SW 1271 (cell line): ENCODE results near the gene FAR2.
"Not testable (repeated sequence)": the region's sequence is repeated elsewhere in the genome, so short reads cannot be mapped to it uniquely, and the experiment has no call there.

Experiments used
- DNase-seq, 2 experiments: peaks; one replicate each; lab custom pipeline; 2025; lab: John Stamatoyannopoulos, UW

Gene FAR2

DNA sequence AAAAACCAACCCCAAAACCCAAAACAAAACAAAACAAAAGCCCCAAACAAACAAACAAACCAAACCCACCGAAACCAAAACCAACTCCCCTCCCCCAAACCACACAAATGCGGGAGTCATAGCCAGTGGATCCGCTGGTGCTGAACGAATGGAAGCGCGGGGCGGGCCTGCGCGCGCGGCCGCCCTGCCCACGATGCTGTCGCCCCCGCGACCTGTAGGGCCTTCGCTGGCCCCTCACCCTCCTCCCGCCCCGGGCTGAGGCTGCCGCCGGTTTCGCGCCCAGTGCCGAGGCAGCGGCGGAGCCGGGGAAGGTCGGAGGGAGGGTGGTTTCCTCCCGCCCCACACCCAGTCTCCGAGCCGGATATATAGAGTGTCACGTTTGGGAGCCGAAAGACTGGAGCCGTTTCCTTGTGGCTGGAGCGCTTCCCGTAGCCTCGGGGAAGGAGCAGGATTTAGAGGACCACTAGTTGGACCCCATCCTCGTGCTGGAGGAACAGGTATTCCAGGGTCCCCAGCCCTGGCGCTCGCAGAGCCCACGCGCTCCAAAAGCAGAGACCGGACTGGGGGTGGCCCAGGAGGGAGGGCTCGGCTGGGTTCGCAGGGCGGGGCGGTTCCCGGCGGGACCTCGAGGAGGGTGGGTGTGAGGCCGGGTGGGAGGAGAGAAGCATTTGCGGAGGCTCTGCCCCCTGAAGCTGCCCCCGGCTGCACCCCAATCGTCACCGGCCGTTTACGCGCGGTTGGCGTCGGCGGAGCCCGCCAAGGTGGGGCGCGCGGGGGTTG lies at the start of gene FAR2:
FAR2 (plus strand) TSS at position 368 of the 780 bp plus-strand sequence. CDS start 121,172 bp downstream, outside the sequence.
- DNase-seq = no peak

DNA sequence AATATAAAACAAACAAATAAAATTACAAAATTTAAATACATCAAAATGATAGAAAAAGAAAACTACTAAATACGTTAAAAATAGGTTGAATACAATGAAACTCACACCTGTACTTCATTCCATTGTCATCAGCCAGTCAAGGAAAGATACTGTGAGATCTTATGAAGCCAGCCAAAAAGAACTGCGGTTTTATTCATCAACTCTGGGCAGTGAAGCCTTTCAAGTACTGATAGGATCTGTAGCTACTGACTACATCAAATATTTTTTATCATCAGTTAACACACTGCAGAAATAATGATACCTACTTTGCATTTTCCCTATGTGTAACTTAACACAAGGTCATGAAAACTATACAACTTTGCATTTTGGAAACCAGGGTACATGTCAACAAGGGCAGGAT lies 46.3 kb upstream of the FAR2 start:
- no peak for DNase-seq

DNA sequence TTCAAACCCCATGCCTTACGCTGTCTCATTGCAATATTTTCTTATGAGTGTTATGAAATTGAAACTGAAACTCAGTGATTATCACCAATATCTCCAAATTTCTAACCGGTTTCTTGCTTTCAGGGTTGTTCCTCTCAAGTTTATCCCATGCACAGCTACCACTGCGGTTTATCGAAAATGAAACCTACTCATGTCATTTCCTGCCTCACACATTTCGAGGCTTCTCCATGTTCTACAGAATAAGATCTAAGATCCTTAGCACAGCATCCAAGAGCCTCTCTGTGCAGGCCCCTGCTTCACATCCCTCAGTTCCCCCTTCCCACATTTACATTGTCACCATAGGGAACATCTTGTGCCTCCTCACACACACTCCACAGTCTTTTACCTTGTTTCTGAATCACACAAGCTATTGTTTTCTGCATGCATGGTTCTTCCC lies 45.5 kb upstream of the FAR2 start:
- no peak for DNase-seq

DNA sequence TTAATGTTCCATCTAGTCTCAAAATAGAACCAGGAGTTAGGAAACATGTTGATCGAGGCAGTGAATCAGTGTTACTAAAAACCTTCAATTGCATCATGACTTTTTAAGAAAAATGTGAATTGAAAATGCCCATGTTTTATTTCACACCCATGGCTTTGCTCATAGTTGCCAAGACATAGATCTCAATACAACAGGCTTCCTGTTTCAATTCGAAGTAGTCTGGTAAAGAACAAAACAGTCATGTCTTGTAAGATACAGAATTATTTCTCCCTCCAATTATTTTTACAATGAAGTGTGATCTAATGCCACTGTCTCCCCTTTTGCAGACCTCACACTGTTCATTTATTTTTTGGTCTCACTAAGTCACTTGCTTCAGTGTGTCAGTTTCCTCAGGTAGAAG lies 44.6 kb upstream of the FAR2 start:
- DNase-seq = no peak

DNA sequence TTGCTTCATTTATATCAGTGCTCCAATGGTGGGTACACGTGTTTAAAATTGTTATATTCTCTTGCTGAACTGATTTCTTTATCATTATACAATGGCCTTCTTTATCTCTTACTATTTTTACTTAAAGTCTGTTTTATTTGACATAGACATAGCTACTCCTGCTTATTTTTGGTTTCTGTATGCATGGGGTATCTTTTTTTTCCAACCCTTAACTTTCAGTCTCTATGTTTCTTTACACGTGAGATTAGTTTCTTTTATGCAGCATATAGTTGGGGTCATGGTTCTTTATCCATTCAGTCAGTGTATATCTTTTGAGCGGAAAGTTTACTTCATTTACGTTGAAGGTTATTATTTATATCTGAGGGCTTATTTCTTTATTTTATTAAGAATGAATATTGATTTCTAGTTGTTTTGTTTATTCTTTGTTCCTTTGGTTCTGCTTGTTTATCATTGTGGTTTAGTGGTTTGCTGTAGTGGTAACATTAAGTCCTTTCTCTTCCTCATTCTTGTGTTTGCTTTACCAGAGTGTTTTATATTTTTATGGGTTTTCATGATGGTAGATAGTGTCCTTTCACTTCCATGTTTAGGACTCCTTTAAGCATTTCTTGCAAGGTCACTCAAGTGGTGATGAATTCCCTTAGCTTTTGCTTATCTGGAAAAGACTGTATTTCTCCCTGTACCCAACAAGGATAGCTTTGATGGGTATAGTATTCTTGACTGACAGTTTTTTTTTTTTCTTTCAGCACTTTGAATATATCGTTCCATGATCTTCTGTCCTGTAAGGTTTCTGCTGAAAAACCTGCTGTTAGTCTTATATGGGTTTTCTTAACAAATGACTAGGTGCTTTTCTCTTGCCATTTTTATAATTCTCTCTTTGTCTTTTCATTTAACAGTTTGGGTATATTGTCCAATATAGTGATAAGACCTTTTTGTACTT lies 38.3 kb upstream of the FAR2 start:
- no peak for DNase-seq

DNA sequence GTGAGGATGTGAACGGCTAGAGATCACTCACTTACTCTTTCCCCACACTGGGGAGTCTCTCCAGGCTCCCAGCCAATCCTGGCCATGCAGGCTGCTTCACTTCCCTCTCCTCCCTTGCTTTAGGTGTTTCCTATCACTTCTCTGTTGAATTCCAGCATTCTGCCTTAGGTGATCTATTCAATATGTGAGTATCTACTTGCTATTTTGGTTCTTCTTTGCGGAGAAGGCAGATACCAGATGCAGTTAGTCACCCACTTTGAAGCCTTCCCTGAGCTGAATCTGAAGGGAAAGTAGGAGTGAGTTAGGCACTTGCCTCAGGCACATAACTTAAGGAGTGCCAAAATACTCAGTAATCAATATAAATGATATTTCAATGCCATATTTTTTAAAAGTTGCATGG lies 36.0 kb upstream of the FAR2 start:
- no peak for DNase-seq

DNA sequence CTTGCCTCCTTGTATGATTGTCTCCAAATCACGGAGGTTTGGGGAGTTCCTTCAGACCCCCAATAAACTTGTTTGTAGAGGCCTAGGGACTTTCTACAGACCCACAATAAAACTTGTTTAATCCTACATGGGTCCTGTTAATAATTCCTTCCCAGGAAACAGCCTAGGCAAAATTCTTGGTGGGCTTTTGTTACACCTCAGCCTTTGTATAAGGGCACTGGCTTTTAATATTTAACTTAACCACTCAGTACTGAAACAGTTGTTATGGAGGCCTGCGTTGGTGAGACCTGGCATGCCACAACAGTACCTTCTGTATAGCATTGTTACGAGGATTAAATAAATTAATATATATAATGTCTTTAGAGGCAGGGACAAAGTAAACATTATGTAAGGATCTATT lies 32.7 kb upstream of the FAR2 start:
- no peak for DNase-seq

DNA sequence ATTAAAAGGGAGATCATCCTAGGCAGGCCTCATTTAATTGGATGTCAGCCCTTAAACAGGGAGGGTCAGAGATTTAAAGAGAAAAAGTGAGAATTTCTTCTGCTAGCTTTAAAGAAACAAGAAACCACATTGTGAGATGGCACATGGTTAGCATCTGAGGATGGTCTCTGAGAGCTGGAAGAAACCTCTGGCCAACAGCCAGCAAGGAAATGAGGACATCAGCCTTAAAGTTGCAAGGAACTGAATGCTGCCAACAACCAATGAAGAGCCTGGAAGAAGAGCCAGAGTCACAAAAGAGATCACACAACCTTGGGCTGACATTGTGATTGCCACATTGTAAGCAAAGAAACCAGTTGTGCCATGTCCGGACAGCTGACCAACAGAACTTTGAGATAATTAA lies 17.5 kb upstream of the FAR2 start:
- DNase-seq = no peak

DNA sequence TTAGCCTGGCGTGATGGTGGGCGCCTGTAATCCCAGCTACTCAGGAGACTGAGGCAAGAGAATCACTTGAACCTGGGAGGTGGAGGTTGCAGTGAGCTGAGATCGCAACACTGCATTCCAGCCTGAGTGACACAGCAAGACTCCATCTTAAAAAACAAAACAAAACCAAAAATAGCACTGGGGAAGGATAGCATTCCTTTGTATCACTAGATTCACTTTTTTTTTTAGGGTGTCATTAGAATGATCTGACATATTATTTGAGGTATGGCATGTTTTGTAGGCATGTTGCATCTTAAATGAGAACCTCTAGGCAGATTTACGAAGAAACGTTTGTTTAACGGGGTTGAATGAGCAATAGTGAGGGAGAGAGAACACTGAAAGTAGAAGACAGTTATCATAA lies 16.8 kb upstream of the FAR2 start:
- no peak for DNase-seq

DNA sequence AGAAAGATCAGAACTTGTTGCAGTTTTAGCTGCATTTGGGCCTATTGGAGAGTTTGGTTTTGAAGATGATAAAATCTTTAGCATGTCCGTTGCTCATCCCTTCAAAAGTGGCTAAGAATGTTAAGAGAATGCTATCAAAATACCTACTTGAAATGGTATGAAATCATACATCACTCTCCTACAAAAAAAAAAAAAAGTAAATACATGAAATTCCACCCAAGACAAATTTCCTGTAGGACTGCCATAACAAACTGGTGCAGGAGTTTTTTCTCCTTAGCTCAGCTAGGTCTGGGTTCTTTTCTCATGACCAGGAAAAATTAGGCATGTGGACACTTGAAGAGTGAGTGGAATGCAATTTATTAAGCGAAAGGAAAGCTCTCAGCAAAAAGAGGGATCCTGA lies 15.9 kb upstream of the FAR2 start:
- DNase-seq = no peak

DNA sequence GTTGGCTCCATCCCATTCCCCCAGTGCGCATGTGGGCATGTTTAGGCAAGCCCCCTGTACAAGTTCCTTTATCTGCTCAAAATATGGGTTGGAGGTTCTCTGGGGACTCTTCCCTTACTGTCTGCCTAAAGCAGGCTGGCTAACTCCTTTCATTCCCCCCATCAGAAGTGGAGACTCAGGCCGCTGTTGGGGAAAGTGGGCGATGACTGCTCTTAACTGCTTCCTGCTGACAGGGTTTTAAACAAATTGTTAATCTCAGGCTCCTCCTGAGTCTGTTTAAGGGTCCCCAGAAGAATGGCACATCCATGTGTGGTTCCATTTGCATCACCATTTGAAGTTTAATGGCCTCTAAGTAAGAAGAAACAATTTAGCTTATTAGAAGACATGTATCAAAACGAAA lies 15.4 kb upstream of the FAR2 start:
- DNase-seq = no peak

DNA sequence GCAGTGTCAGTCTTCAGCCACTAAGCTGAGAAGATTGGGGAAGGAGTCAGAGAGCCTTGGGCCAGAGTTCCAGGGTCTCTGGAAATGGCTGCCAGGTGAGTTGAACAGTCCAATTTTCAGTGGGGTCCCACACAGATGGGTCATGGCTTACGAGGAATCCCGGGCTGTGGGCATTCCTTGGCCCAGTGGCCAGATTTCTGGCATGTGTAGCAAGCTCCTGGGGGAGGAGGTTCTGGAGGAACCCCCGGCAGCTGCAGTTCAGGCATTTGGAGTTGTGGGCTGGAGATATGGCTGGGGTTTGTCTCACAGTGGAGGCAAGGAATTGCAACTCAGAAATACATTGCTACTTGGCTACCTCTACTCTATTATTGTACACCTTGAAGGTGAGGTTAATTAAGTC lies 10.8 kb upstream of the FAR2 start:
- not testable (repeated sequence) for DNase-seq

DNA sequence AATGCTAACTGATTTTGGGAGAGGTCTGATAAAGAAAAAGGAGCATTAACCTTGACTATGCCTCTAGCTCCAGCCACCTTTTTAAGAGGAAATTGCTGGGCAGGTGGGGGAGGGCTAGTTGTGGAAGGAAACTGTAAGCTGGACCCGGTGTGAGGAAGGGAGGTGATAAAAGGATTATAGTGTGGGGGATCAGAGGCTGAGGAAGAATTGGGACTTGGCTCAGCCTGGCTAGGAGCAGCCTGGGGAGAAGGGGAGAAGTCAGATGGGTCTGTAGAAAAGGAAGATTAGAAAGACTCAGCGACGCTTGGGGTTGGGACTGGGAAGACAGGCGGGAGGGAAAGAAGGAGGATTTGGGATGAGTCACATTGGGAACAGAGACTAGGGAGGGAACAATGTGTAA lies 10.2 kb upstream of the FAR2 start:
- not testable (repeated sequence) for DNase-seq

DNA sequence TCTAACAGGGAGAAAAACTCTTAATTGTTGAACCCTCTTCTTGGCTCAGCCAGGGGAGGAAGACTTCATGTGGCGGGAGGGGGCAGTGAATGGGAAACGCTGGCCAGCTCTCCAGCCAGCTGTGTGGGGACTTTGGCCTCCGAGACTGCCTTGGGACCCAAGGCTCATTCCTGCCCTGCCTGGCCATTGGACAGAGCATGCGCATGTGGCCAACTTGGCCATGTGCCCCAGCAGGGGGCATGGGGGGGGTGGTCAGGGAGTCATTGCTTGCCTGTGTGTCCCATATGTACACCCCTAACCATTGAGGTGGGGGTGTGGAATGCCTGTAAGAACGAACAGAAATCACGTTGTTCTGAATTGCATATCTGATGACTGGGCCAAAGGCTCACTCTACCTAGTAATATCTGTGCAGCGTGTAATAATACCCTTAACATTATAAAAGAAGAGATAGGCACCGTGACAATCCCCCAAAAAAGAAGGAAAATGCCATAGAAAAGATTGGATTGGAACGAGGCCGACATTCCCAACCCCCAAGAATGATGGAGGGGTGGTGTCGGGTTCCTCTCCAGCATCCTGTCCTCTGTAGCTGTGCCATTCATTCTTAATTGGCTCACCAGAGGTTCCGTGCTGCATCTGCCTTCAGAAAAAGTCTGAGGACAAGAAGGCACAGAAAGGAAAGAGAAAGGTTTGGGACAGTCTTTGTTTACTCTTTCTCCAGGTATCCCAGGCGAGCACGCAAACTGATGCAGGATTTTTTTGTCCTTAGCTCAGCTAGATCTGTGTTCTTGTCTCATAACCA lies 3.5 kb upstream of the FAR2 start:
- DNase-seq = no peak

DNA sequence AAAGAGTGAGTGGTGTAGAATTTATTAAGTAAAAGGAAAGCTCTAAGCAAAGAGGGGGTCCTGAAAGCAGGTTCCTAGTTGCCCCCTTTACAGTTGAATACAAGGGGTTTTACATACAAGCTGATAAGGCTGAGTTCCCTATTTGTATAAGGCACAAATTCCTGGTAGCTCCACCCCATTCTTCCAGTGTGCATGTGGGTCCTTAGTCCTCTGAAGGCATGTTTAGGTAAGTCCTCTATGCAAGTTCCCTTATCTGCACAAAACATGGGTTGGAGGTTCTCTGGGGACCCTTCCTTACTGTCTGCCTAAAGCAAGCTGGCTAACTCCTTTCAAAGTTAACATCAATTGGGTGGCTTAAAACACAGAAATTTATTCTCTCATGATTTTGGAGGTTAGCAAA lies 2.9 kb upstream of the FAR2 start:
- no peak for DNase-seq

DNA sequence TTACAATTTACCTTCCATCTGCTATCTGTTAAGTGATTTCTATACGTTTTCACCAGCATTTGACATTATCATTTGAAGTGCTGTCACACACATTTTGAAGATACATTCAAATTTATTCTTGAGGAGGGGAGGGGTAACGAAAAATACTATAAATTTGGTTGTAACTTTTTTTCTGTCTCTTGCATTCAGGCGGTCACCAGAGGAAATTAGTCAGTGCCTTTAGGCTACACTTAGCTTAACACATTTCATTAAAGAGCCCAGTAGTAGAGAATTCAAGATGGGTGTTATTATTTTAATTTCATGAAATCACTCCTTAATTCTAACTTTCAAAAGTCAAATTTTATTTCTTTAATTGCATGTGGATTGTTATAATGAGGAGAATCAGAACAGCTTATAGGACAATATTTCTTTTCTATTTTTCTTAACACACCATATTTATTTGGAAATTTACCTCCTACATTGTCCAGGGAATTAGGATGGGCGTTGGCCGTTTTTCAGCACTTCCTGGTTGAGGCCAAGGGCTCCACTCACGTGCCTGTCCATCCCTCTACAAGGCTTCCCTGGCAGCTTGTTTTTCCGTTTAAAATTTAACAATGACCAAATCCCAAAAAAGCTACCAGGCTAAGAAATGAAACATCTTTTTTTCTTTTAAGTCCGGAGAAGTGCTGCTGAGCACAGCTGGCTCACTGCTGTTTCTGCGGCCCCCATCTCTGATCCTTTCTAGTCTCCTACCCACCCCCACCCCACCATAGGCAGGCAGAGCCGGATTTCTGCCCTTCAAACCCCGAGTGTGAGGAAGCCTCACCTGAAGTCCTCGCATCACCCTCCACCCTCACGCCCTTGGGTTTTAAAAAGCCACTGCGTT lies 1.1 kb upstream of the FAR2 start:
- DNase-seq = no peak

DNA sequence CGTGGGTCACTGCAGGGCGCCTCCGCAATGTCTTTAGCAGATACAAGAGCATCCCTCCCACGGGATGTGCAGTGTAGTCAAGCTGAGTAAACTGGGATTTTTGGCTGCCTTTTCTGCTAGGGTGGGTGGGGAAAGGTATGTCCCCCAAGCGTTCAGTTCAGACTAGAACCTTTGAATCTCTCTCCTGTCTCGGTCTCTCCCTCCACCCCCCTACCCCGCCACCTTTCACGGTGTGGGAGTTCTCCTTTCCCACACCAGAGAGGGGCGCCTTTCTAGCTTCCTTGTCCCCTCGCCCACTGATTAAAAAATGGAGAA lies 525 bp upstream of the FAR2 start:
- DNase-seq = no peak

DNA sequence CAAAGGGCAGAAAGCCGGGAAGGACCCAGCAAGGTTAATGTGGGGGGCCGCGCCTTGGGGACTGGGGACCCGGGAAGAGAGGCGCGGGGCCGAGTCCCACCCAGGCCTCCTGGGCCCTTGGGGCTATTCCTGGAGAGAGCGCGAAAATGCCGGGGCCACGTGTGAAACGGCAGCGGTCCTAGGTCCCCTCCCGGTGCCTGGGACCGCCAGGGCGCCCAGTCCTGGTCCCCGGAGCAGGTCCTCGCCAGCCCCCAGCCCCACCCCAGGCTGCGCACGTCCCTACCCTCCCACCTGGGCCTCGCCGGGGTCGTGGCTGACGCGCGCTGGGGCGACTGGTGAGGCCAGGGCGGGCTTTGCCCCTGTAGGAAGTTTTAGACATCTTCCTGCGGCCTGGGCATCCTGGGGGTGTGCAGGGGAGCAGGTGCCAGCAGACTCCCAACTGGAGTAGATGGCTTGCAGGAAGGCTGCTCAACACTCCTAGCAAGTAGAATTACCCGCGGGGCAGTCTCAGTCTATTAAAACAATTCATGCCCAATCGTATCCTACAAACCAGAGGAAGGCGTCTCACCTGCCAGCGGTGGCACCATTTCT lies 708 bp downstream of the FAR2 start:
- no peak for DNase-seq

DNA sequence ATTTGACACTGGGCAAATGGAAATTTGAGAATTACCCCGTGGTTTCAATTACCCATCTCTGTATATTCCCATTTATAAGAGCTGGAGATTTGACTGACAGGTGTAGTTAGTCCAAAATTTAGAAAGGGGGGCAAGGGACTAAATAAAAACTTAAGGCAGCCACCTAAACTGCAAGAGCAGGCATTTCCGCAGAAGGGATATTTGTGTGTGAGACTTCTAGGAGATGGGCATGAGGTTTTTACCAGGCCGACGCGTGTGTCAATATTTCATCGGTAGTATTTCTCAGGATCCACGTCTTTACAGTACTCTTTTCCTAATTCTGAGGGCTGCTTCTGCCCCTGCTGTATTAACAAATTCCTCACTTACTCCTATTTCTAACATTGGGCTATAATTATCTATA lies 1.4 kb downstream of the FAR2 start:
- DNase-seq = no peak

DNA sequence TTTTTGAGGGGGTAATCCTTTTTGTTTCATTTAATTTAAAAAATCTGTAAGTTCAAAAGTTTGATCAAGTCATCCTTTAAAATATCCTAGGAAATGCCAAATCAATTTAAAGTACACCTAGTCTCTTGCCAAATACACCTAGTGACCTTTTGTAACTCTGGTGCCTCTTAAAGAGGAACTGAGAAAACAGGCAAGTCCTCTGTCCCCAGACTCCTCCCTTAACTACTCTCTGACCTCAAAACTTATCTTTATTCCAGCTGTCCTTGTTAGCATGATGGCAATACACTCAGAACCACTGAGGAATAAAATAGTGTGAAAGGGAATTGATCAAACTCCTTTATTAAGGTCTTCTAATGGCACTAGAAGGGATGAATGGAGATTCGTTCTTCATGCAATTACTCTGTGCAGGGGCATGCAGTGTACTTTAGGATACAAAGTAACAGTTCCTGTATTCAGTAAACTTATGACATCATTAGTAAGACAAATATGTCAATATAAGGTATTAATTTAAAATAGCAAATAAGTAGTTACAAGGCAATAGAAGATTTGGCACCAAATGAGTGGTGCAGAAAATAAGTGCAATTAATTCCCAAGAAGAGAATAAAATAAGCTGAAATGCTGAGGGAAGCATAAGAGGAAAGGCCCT lies 3.3 kb downstream of the FAR2 start:
- DNase-seq = no peak
